ENCODE results near the gene APOOL. TPM values are rescaled to one million over a fixed set of nuclear protein-coding genes. Genes with fewer than 3 reads are reported as not detected.

The APOOL gene
- total and polyA plus RNA-seq, 9 of the 15 experiments (the other 6 are each of a cell fraction or from before 2014, with no cell fraction given): 4.6 to 20.5 (median 10.2) TPM

GRCh38 chrX:85003655-85004244, at the start of gene APOOL (continued):
- TF ChIP-seq NEUROD1 (IDR thresholded peaks at IDR 0.05; ENCODE audit: borderline replicate concordance, low read depth, low read length, partially characterized antibody): no peak
- no peak for TF ChIP-seq XRCC3 (IDR thresholded peaks at IDR 0.05)
- no peak for TF ChIP-seq STAT5A (IDR thresholded peaks at IDR 0.05; ENCODE audit: borderline replicate concordance, low read length)
- TF ChIP-seq, protein P1, sequence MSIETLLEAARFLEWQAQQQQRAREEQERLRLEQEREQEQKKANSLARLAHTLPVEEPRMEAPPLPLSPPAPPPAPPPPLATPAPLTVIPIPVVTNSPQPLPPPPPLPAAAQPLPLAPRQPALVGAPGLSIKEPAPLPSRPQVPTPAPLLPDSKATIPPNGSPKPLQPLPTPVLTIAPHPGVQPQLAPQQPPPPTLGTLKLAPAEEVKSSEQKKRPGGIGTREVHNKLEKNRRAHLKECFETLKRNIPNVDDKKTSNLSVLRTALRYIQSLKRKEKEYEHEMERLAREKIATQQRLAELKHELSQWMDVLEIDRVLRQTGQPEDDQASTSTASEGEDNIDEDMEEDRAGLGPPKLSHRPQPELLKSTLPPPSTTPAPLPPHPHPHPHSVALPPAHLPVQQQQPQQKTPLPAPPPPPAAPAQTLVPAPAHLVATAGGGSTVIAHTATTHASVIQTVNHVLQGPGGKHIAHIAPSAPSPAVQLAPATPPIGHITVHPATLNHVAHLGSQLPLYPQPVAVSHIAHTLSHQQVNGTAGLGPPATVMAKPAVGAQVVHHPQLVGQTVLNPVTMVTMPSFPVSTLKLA (conservative IDR thresholded peaks at IDR 0.05): no peak
- no peak for TF ChIP-seq PHF21A (IDR thresholded peaks at IDR 0.05; ENCODE audit: borderline replicate concordance, low read depth)
- TF ChIP-seq ATF4 (CRISPR knock-in tag; IDR thresholded peaks at IDR 0.05): no peak
- no peak for TF ChIP-seq POLR3G (IDR thresholded peaks at IDR 0.05; ENCODE audit: extremely low read depth, insufficient read length, insufficient replicate concordance)
- TF ChIP-seq ZNF239 (CRISPR knock-in tag; IDR thresholded peaks at IDR 0.05): no peak
- TF ChIP-seq RAD51 (IDR thresholded peaks at IDR 0.05; ENCODE audit: borderline replicate concordance, low read depth): no peak
- TF ChIP-seq, protein P2, sequence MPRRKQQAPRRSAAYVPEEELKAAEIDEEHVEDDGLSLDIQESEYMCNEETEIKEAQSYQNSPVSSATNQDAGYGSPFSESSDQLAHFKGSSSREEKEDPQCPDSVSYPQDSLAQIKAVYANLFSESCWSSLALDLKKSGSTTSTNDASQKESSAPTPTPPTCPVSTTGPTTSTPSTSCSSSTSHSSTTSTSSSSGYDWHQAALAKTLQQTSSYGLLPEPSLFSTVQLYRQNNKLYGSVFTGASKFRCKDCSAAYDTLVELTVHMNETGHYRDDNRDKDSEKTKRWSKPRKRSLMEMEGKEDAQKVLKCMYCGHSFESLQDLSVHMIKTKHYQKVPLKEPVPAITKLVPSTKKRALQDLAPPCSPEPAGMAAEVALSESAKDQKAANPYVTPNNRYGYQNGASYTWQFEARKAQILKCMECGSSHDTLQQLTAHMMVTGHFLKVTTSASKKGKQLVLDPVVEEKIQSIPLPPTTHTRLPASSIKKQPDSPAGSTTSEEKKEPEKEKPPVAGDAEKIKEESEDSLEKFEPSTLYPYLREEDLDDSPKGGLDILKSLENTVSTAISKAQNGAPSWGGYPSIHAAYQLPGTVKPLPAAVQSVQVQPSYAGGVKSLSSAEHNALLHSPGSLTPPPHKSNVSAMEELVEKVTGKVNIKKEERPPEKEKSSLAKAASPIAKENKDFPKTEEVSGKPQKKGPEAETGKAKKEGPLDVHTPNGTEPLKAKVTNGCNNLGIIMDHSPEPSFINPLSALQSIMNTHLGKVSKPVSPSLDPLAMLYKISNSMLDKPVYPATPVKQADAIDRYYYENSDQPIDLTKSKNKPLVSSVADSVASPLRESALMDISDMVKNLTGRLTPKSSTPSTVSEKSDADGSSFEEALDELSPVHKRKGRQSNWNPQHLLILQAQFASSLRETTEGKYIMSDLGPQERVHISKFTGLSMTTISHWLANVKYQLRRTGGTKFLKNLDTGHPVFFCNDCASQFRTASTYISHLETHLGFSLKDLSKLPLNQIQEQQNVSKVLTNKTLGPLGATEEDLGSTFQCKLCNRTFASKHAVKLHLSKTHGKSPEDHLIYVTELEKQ (CRISPR knock-in tag; IDR thresholded peaks at IDR 0.05): no peak
- TF ChIP-seq HSF4 (CRISPR knock-in tag; IDR thresholded peaks at IDR 0.05; ENCODE audit: borderline replicate concordance): no peak
- no peak for TF ChIP-seq TCF7L2 (IDR thresholded peaks at IDR 0.05; ENCODE audit: low read depth, low read length)
- TF ChIP-seq, protein P3, sequence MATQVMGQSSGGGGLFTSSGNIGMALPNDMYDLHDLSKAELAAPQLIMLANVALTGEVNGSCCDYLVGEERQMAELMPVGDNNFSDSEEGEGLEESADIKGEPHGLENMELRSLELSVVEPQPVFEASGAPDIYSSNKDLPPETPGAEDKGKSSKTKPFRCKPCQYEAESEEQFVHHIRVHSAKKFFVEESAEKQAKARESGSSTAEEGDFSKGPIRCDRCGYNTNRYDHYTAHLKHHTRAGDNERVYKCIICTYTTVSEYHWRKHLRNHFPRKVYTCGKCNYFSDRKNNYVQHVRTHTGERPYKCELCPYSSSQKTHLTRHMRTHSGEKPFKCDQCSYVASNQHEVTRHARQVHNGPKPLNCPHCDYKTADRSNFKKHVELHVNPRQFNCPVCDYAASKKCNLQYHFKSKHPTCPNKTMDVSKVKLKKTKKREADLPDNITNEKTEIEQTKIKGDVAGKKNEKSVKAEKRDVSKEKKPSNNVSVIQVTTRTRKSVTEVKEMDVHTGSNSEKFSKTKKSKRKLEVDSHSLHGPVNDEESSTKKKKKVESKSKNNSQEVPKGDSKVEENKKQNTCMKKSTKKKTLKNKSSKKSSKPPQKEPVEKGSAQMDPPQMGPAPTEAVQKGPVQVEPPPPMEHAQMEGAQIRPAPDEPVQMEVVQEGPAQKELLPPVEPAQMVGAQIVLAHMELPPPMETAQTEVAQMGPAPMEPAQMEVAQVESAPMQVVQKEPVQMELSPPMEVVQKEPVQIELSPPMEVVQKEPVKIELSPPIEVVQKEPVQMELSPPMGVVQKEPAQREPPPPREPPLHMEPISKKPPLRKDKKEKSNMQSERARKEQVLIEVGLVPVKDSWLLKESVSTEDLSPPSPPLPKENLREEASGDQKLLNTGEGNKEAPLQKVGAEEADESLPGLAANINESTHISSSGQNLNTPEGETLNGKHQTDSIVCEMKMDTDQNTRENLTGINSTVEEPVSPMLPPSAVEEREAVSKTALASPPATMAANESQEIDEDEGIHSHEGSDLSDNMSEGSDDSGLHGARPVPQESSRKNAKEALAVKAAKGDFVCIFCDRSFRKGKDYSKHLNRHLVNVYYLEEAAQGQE (IDR thresholded peaks at IDR 0.05; ENCODE audit: borderline replicate concordance): peak; percentile 22; the same call in 1 of the 2 replicates
- TF ChIP-seq, protein P3 (CRISPR knock-in tag; IDR thresholded peaks at IDR 0.05; ENCODE audit: low read depth): no peak
